ENCODE data around the gene KAT2B.

GRCh38 chr3:20042331-20042730, 2.1 kb downstream of the KAT2B start:
- no peak for TF ChIP-seq HMG20B (CRISPR knock-in tag; conservative IDR thresholded peaks at IDR 0.05)
- TF ChIP-seq DPF2 (CRISPR knock-in tag; IDR thresholded peaks at IDR 0.05; ENCODE audit: borderline replicate concordance, low read depth), result no peak
- no peak for TF ChIP-seq CTCF (CRISPR knock-in tag; IDR thresholded peaks at IDR 0.05)
- TF ChIP-seq KDM3A (CRISPR knock-in tag; IDR thresholded peaks at IDR 0.05; ENCODE audit: low read depth), result no peak
